ENCODE results near the gene TIA1. TPM values are rescaled to one million over a fixed set of nuclear protein-coding genes. Genes with fewer than 3 reads are reported as not detected.

TIA1 gene
- total RNA-seq, 1 donor from 2014 or later: 94.8 TPM

GRCh38 chr2:70250434-70250833 lies 2.0 kb upstream of the TIA1 start:
- DNase-seq (ENCODE audit: low spot score): no peak
- no peak overlapping the region for H3K4me3 Mint-ChIP-seq (ENCODE audit: unreplicated experiment)
- no peak for TF ChIP-seq CTCF (IDR thresholded peaks at IDR 0.05)

GRCh38 chr2:70247364-70248180 lies 856 bp downstream of the TIA1 start:
- Mint-ChIP-seq H3K4me3 (ENCODE audit: unreplicated experiment) (peak overlapping the region; percentile 89), H3K36me3 (ENCODE audit: low read depth) (no peaks in the 10 kb centered on the region), H3K4me1 (ENCODE audit: low read depth) (peaks cover 43% of the 10 kb centered on the region), H3K27ac (ENCODE audit: unreplicated experiment) (peak overlapping the region; percentile 99), H3K9me3 (ENCODE audit: low read depth) (no peaks in the 10 kb centered on the region), H3K27me3 (ENCODE audit: low read depth) (no peaks in the 10 kb centered on the region)
- DNase-seq (ENCODE audit: low spot score): no peak
- no peak for TF ChIP-seq CTCF (IDR thresholded peaks at IDR 0.05)

More at GRCh38 chr2:70250434-70250833, 2.0 kb upstream of the TIA1 start:
- Mint-ChIP-seq H3K27me3 (ENCODE audit: low read depth) (no peaks in the 10 kb centered on the region), H3K27ac (ENCODE audit: unreplicated experiment) (no peak overlapping the region), H3K36me3 (ENCODE audit: low read depth) (no peaks in the 10 kb centered on the region), H3K9me3 (ENCODE audit: low read depth) (no peaks in the 10 kb centered on the region), H3K4me1 (ENCODE audit: low read depth) (peaks cover 18% of the 10 kb centered on the region)

GRCh38 chr2:70243806-70244584 lies 4.4 kb downstream of the TIA1 start:
- Mint-ChIP-seq H3K4me1 (ENCODE audit: low read depth) (peaks cover 61% of the 10 kb centered on the region), H3K9me3 (ENCODE audit: low read depth) (no peaks in the 10 kb centered on the region), H3K27ac (ENCODE audit: unreplicated experiment) (peak overlapping the region; percentile 37), H3K36me3 (ENCODE audit: low read depth) (peaks cover 6% of the 10 kb centered on the region), H3K4me3 (ENCODE audit: unreplicated experiment) (no peak overlapping the region), H3K27me3 (ENCODE audit: low read depth) (no peaks in the 10 kb centered on the region)
- DNase-seq (ENCODE audit: low spot score): no peak
- no peak for TF ChIP-seq CTCF (IDR thresholded peaks at IDR 0.05)

GRCh38 chr2:70242552-70242951 lies 5.9 kb downstream of the TIA1 start:
- Mint-ChIP-seq H3K27me3 (ENCODE audit: low read depth) (no peaks in the 10 kb centered on the region), H3K4me1 (ENCODE audit: low read depth) (peaks cover 61% of the 10 kb centered on the region), H3K27ac (ENCODE audit: unreplicated experiment) (peak overlapping the region; percentile 77), H3K9me3 (ENCODE audit: low read depth) (no peaks in the 10 kb centered on the region), H3K4me3 (ENCODE audit: unreplicated experiment) (no peak overlapping the region), H3K36me3 (ENCODE audit: low read depth) (peaks cover 6% of the 10 kb centered on the region)
- no peak for TF ChIP-seq CTCF (IDR thresholded peaks at IDR 0.05)
- DNase-seq (ENCODE audit: low spot score): no peak

- Mint-ChIP-seq H3K4me3 (ENCODE audit: unreplicated experiment) (no peak overlapping the region), H3K9me3 (ENCODE audit: low read depth) (no peaks in the 10 kb centered on the region), H3K27ac (ENCODE audit: unreplicated experiment) (peak overlapping the region; percentile 73), H3K36me3 (ENCODE audit: low read depth) (peaks cover 6% of the 10 kb centered on the region), H3K27me3 (ENCODE audit: low read depth) (no peaks in the 10 kb centered on the region), H3K4me1 (ENCODE audit: low read depth) (peaks cover 54% of the 10 kb centered on the region)
- no peak for DNase-seq (ENCODE audit: low spot score)
- TF ChIP-seq CTCF (IDR thresholded peaks at IDR 0.05): no peak
Observed at GRCh38 chr2:70241340-70241739, 7.1 kb downstream of the TIA1 start.

All from chondrocyte (in vitro differentiated cells).